ENCODE measurements around the gene CCNL2. TPM values are rescaled to one million over a fixed set of nuclear protein-coding genes. Genes with fewer than 3 reads are reported as not detected.

Gene CCNL2
- total RNA-seq, 2 experiments from 2014 or later, result 86.3 to 92.4 TPM

DNA sequence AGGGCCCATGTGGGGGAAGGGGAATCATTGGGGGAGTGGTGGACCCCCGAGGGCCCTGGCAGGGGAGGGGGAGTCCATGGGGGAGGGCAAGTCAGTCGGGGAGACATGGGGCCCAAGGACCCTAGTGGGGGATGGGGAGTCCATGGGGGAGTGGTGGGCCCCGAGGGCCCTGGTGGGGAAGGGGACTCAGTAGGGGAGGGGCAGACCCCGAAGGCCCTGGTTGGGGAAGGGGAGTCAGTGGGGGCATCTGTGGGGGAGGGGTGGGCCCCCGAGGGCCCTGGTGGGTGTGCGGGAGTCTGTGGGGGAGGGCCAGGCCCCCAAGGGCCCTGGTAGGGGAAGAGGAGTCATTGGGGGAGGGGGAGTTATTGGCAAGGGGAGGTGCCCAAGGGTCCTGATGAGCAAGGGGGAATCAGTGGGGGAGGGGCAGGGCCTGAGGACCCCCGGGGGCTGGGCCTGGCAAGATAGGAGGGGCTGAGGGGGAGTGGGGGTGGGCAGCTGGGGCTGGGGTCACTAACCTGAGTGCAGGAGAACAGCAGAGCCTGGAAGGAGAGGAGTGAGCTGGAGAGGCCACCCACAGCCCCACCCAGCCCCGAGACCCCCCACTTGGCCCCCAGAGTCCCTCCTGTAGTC lies 42.9 kb downstream of the CCNL2 start:
- Mint-ChIP-seq H3K27ac (no peak overlapping the region), H3K4me3 (no peak overlapping the region), H3K4me1 (ENCODE audit: low read depth) (peaks cover 28% of the 10 kb centered on the region), H3K9me3 (no peaks in the 10 kb centered on the region), H3K36me3 (ENCODE audit: low read depth) (no peaks in the 10 kb centered on the region), H3K27me3 (peaks cover 12% of the 10 kb centered on the region)
- ChIA-PET CTCF (interaction anchor here (1.2 kb wide), 1 partner anchor 15 kb away, joined by 9 read pairs; no protein-coding TSS in a partner anchor), POLR2A (interaction anchor here (1.1 to 1.2 kb wide), 2 partner anchors 16 to 19 kb away, joined by 3 read pairs; partner anchors contain the start of gene AURKAIP1)
- intact Hi-C loops (cut with micrococcal nuclease), result no loop called here
- no peak for ATAC-seq
- no peak for DNase-seq
- TF ChIP-seq, protein P1, sequence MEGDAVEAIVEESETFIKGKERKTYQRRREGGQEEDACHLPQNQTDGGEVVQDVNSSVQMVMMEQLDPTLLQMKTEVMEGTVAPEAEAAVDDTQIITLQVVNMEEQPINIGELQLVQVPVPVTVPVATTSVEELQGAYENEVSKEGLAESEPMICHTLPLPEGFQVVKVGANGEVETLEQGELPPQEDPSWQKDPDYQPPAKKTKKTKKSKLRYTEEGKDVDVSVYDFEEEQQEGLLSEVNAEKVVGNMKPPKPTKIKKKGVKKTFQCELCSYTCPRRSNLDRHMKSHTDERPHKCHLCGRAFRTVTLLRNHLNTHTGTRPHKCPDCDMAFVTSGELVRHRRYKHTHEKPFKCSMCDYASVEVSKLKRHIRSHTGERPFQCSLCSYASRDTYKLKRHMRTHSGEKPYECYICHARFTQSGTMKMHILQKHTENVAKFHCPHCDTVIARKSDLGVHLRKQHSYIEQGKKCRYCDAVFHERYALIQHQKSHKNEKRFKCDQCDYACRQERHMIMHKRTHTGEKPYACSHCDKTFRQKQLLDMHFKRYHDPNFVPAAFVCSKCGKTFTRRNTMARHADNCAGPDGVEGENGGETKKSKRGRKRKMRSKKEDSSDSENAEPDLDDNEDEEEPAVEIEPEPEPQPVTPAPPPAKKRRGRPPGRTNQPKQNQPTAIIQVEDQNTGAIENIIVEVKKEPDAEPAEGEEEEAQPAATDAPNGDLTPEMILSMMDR (IDR thresholded peaks at IDR 0.05), result no peak

DNA sequence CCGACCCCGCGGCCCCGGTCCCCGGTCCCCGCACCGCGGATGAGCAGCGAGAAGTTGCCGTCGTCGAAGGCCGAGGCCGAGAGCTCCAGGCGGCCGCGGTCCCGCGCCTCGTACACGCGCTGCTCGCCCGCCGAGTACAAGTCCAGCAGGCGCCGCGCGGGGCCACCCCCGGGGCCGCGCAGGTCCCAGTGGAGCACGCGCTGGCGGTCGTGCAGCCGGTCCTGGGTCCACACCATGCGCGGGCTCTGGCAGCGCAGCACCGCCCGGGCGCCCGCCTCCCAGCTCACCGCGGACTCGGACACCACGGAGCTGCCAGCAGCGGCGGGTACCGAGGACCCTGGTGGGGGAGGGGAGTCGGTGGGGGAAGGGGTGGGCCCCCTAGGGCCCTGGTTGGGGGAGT lies 43.7 kb downstream of the CCNL2 start:
- Mint-ChIP-seq H3K4me1 (ENCODE audit: low read depth) (peaks cover 28% of the 10 kb centered on the region), H3K27me3 (peaks cover 12% of the 10 kb centered on the region), H3K36me3 (ENCODE audit: low read depth) (no peaks in the 10 kb centered on the region), H3K9me3 (no peaks in the 10 kb centered on the region), H3K4me3 (no peak overlapping the region), H3K27ac (no peak overlapping the region)
- no peak for ATAC-seq
- intact Hi-C loops (cut with micrococcal nuclease), result no loop called here
- TF ChIP-seq, protein P1 (IDR thresholded peaks at IDR 0.05), result no peak
- DNase-seq, result no peak
- ChIA-PET CTCF (interaction anchor here (1.2 kb wide), 1 partner anchor 16 kb away, joined by 9 read pairs; no protein-coding TSS in a partner anchor), POLR2A (interaction anchor here (1.1 kb wide), 1 partner anchor 16 kb away, joined by 3 read pairs; no protein-coding TSS in a partner anchor)

DNA sequence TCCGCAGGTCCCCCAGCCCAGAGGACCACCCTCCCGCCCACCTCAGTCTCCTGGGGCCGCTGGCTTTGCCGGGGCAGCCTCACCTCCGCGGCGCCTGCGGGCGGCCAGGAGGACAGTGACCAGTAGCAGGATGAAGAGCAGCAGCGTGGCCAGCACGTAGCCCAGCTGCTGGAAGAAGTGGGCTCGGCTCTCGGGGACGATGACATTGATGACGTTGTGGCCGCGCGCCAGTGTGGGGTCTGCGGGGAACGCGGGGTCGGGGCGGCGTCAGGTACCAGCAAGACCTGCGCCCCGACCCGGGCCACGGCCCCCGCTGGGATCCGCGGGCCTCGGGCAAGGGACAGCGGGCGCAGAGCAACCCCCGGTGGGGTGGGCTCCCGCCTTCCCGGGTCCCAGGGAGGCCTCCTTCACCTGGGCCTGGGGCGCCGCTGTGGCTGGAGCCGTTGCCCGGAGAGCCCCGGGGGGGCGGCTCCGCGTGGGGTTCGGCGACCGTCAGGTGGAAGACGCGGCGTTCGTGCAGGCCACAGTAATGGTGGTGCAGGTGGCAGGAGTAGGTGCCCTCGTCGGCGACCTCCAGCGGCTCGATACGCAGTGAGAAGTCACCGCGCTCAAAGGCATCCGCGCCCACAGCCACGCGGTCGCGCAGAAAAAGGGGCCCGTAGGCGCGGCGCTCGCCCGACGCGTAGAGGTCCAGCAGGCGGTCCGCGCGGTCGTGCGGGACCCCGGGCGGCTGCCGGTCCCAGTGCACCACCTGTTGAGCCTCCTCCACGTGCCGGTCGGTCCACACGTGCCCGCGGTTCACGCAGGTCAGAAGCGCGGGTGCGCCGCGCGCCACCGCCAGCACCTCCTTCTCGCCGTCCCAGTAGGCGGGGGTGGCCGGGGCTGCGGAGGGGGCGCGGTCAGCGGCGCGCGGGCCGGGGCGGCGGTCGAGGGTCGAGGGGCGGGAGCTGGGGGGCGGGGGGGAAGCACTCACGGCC lies 44.6 kb downstream of the CCNL2 start:
- ATAC-seq (no peak), DNase-seq (no peak)
- CTCF ChIA-PET, result interaction anchor here (0.6 to 3.8 kb wide), 3 partner anchors 17 to 96 kb away, joined by 3 to 40 read pairs (median 9); no protein-coding TSS in a partner anchor
- intact Hi-C loops (cut with micrococcal nuclease), result no loop called here
- Mint-ChIP-seq H3K27me3 (peaks cover 12% of the 10 kb centered on the region), H3K27ac (no peak overlapping the region), H3K4me3 (no peak overlapping the region), H3K4me1 (ENCODE audit: low read depth) (peaks cover 28% of the 10 kb centered on the region), H3K9me3 (no peaks in the 10 kb centered on the region), H3K36me3 (ENCODE audit: low read depth) (no peaks in the 10 kb centered on the region)
- TF ChIP-seq, protein P1 (IDR thresholded peaks at IDR 0.05), result no peak
- POLR2A ChIA-PET, result interaction anchor here (0.6 to 1.1 kb wide), 3 partner anchors 17 to 239 kb away, joined by 3 to 4 read pairs (median 3); partner anchors contain the start of gene C1orf159

DNA sequence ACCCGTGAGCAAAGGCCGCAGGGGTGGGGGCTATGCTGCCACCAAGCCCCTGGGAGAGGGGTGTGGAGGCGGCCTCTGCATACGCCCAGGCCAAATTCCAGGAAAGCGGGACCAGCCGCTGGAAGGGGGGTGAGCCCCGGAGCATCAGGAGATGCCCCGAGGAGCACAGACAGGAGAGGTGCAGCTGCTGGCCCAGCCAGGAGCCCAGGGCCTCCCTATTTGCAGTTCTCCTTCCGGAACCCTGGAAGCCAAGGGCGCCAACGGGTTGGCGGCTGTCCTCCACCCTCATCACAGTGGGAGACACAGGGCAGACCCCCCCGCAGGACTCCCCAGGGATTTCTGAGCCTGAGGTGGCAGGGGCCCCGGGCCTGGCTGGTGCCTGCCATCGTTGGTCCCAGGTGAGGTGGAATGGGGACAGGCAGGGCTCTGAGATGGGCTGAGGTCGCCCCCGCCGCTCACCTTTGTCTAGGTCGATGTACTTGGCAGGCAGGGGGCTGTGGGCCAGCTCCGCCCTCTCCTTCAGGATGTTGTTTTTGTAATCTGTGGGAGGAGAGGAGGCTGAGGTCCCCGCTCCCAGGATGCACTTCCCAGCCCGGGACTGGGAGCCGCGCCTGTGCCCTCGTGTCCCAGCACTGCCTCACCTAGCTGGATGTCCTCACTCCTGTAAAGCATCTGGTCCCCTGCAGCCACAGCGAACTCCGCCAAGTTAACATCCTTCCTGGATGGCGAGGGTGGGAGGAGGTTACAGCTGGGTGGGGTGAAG lies 45.6 kb downstream of the CCNL2 start:
- H3K27ac Mint-ChIP-seq, result no peak overlapping the region
- no peak overlapping the region for H3K4me3 Mint-ChIP-seq
- peaks cover 12% of the 10 kb centered on the region for H3K27me3 Mint-ChIP-seq
- TF ChIP-seq, protein P1 (IDR thresholded peaks at IDR 0.05), result no peak
- ATAC-seq (no peak), DNase-seq (no peak)
- ChIA-PET POLR2A (interaction anchor here (0.7 kb wide), 2 partner anchors 18 kb away, joined by 3 to 4 read pairs; no protein-coding TSS in a partner anchor), CTCF (interaction anchor here (3.8 kb wide), 1 partner anchor 18 kb away, joined by 40 read pairs; no protein-coding TSS in a partner anchor)
- no peaks in the 10 kb centered on the region for H3K9me3 Mint-ChIP-seq
- H3K4me1 Mint-ChIP-seq (ENCODE audit: low read depth), result peaks cover 20% of the 10 kb centered on the region
- no peaks in the 10 kb centered on the region for H3K36me3 Mint-ChIP-seq (ENCODE audit: low read depth)
- intact Hi-C loops (cut with micrococcal nuclease), result no loop called here

All from activated CD8-positive, alpha-beta T cell treated with anti-CD3 and anti-CD28 coated beads for 36 hours (primary cell).